OCI-LY7 (cell line): ENCODE results near the gene GRID1. TPM values are rescaled to one million over a fixed set of nuclear protein-coding genes. Genes with fewer than 3 reads are reported as not detected.

Source experiments
- BruUV-seq: library from RNA; stranded (reverse); fragments of 400-500 nt; replicated peaks from 2 replicates; lab custom pipeline; 2021; lab: Mats Ljungman, UMichigan
- CTCF ChIA-PET: fragments of 300-600 bp; sonication (Branson Sonifier 250); formaldehyde crosslinking; loops from one replicate; lab custom pipeline; 2022; ENCODE audit warnings: antibody characterized with exemption; ENCODE audit not compliant: unreplicated experiment; lab: Charles Lee
- POLR2A ChIA-PET: fragments of 300-600 bp; sonication (Branson Sonifier 250); formaldehyde crosslinking; loops from one replicate; lab custom pipeline; 2022; ENCODE audit warnings: antibody characterized with exemption; lab: Charles Lee
- DNase-seq: peaks from one replicate; pipeline ENCODE4 v3.0.0-alpha.2; 2015; ENCODE audit warnings: low spot score
- H2AFZ ChIP-seq: fragments of 200-600 bp; sonication (generic), shearing (Covaris generic); 2 replicates; pipeline ENCODE4 v1.6.1; 2014; ENCODE audit warnings: mild to moderate bottlenecking, antibody characterized with exemption, low read length, moderate library complexity
- H3K27ac ChIP-seq: fragments of 200-600 bp; sonication (generic); 2 replicates; pipeline ENCODE4 v1.5.1; 2014; ENCODE audit warnings: mixed run types, low read depth, mild to moderate bottlenecking, moderate library complexity, low read length, inconsistent platforms; ENCODE audit not compliant: poor library complexity, severe bottlenecking
- H3K36me3 ChIP-seq: fragments of 200-600 bp; sonication (generic); 2 replicates; pipeline ENCODE4 v1.6.1; 2014; ENCODE audit warnings: mild to moderate bottlenecking, antibody characterized with exemption, low read length, moderate library complexity, mixed read lengths; ENCODE audit not compliant: insufficient read depth
- H3K4me1 ChIP-seq: fragments of 200-600 bp; sonication (generic); 2 replicates; pipeline ENCODE4 v1.5.1; 2014; ENCODE audit warnings: mild to moderate bottlenecking, low read length; ENCODE audit not compliant: insufficient read depth, poor library complexity, severe bottlenecking
- H3K4me2 ChIP-seq: fragments of 200-600 bp; sonication (generic); 2 replicates; pipeline ENCODE4 v1.6.1; 2014; ENCODE audit warnings: mild to moderate bottlenecking, low read length
- H3K4me3 ChIP-seq: fragments of 200-600 bp; sonication (generic); 2 replicates; pipeline ENCODE4 v1.5.1; 2014; ENCODE audit warnings: mild to moderate bottlenecking, low read depth, low read length; ENCODE audit not compliant: poor library complexity, severe bottlenecking
- H3K79me2 ChIP-seq: fragments of 200-600 bp; sonication (generic); 2 replicates; pipeline ENCODE4 v1.6.1; 2016; ENCODE audit warnings: low read depth, mild to moderate bottlenecking, low read length, moderate library complexity, mixed read lengths; ENCODE audit not compliant: insufficient read depth
- H3K9me2 ChIP-seq: fragments of 200-600 bp; sonication (generic); 2 replicates; pipeline ENCODE4 v1.6.1; 2016; ENCODE audit warnings: mild to moderate bottlenecking, low read length, mixed read lengths; ENCODE audit not compliant: insufficient read depth
- H3K9me3 ChIP-seq: fragments of 200-600 bp; sonication (generic); 2 replicates; pipeline ENCODE4 v1.6.1; 2014; ENCODE audit warnings: mild to moderate bottlenecking, mixed run types, low read length, mixed read lengths
- H4K20me1 ChIP-seq: fragments of 200-600 bp; sonication (generic); 2 replicates; pipeline ENCODE4 v1.6.1; 2014; ENCODE audit warnings: mild to moderate bottlenecking, antibody characterized with exemption, low read length, moderate library complexity, mixed read lengths; ENCODE audit not compliant: insufficient read depth
- CTCF ChIP-seq: fragments of 200-600 bp; sonication (generic); conservative IDR thresholded peaks from 2 replicates; pipeline ENCODE4 v1.5.1; 2014; ENCODE audit warnings: mild to moderate bottlenecking, antibody characterized with exemption, low read length, moderate library complexity, mixed read lengths
- EZH2phosphoT487 ChIP-seq: fragments of 200-600 bp; sonication (generic); IDR thresholded peaks from 2 replicates; pipeline ENCODE4 v1.6.1; 2018; ENCODE audit warnings: low read depth, borderline replicate concordance, mild to moderate bottlenecking, mixed run types, antibody characterized with exemption, low read length, moderate library complexity, mixed read lengths
- intact Hi-C: fragments of 100-400 bp; cut with micrococcal nuclease; formaldehyde crosslinking; loops from one replicate; pipeline ENCODE4 v1.10.0; 2022; ENCODE audit not compliant: unreplicated experiment
- total RNA-seq, 2 experiments: library from RNA; depleted of rRNA in 1 of 2; stranded (reverse); fragments of >200 nt in 1 of 2; shearing (Covaris generic) in 1 of 2; gene quantifications; 2 replicates each; pipeline ENCODE4 v1.2.3, GENCODE V29; 2014 to 2022

GRID1 gene
- total RNA-seq, 2 experiments from 2014 or later = 1.6 to 3.7 TPM

- intact Hi-C loops = no loop called here
- no peaks in the 10 kb centered on the region for H3K79me2 ChIP-seq
- no peak for DNase-seq
- ChIA-PET POLR2A (interaction anchor here (0.6 kb wide), 1 partner anchor 139 kb away, joined by 3 read pairs; no protein-coding TSS in a partner anchor), CTCF (no interaction called here)
- no peaks in the 10 kb centered on the region for H4K20me1 ChIP-seq
- BruUV-seq = no TSS peak
- no peaks in the 10 kb centered on the region for H3K9me3 ChIP-seq
- no peak overlapping the region for H3K4me3 ChIP-seq
- H3K27ac ChIP-seq = no peak overlapping the region
- no peaks in the 10 kb centered on the region for H3K36me3 ChIP-seq
- H3K4me1 ChIP-seq = no peaks in the 10 kb centered on the region
- H3K9me2 ChIP-seq = no peaks in the 10 kb centered on the region
- no peak overlapping the region for H2AFZ ChIP-seq
- no peak for TF ChIP-seq CTCF
- TF ChIP-seq EZH2phosphoT487 = no peak
- H3K4me2 ChIP-seq = no peak overlapping the region
Observed at GRCh38 chr10:86211691-86212390, 154.8 kb downstream of the GRID1 start.

- intact Hi-C loops = no loop called here
- DNase-seq = no peak
- POLR2A ChIA-PET = no interaction called here
- Histone ChIP-seq H3K4me1 (no peaks in the 10 kb centered on the region), H2AFZ (no peak overlapping the region), H3K27ac (no peak overlapping the region), H3K9me2 (no peaks in the 10 kb centered on the region), H3K4me3 (no peak overlapping the region), H4K20me1 (no peaks in the 10 kb centered on the region), H3K79me2 (no peaks in the 10 kb centered on the region), H3K36me3 (no peaks in the 10 kb centered on the region), H3K4me2 (no peak overlapping the region), H3K9me3 (no peaks in the 10 kb centered on the region)
- TF ChIP-seq EZH2phosphoT487 (no peak), CTCF (no peak)
- CTCF ChIA-PET = no interaction called here
- no TSS peak for BruUV-seq
Observed at GRCh38 chr10:86210416-86210815, 156.2 kb downstream of the GRID1 start.

GRCh38 chr10:86209726-86210125, 156.9 kb downstream of the GRID1 start:
- Histone ChIP-seq H4K20me1 (no peaks in the 10 kb centered on the region), H3K4me1 (no peaks in the 10 kb centered on the region), H3K36me3 (no peaks in the 10 kb centered on the region), H3K4me3 (no peak overlapping the region), H2AFZ (no peak overlapping the region), H3K27ac (no peak overlapping the region), H3K4me2 (no peak overlapping the region), H3K9me3 (no peaks in the 10 kb centered on the region), H3K9me2 (no peaks in the 10 kb centered on the region), H3K79me2 (no peaks in the 10 kb centered on the region)
- BruUV-seq = no TSS peak
- no peak for DNase-seq
- CTCF ChIA-PET = no interaction called here
- intact Hi-C loops = no loop called here
- TF ChIP-seq EZH2phosphoT487 (no peak), CTCF (no peak)
- POLR2A ChIA-PET = no interaction called here
